HFF-Myc (cell line): ENCODE results near the gene CDKL4.
A peak's percentile ranks its signal among the peaks of the same experiment; 100 is the strongest.
"Not testable (repeated sequence)": the region's sequence is repeated elsewhere in the genome, so short reads cannot be mapped to it uniquely, and the experiment has no call there.

Experiments
- DNase-seq: peaks from one replicate; pipeline ENCODE4 v3.0.0-alpha.2; 2011; ENCODE audit warnings: low read depth; ENCODE audit errors: extremely low read depth
- H3K4me3 ChIP-seq: replicated peaks from 2 replicates; pipeline ENCODE4 v1.5.1; 2011; ENCODE audit warnings: low read depth, mild to moderate bottlenecking, control low read depth, low read length
- CTCF ChIP-seq: IDR thresholded peaks from 2 replicates; pipeline ENCODE4 v1.5.1; 2012; ENCODE audit warnings: mild to moderate bottlenecking, low read depth, low read length, control low read depth; ENCODE audit errors: missing control alignments

Gene CDKL4

GRCh38 chr2:39210846-39211245, 32.9 kb downstream of the CDKL4 start:
- no peak for DNase-seq
- TF ChIP-seq CTCF: no peak
- H3K4me3 ChIP-seq: no peak overlapping the region

GRCh38 chr2:39203382-39203781, 40.4 kb downstream of the CDKL4 start:
- no peak for TF ChIP-seq CTCF
- DNase-seq: no peak
- H3K4me3 ChIP-seq: no peak overlapping the region

- H3K4me3 ChIP-seq: no peak overlapping the region
- peak; percentile 2 for DNase-seq
Measured at GRCh38 chr2:39202639-39203369, 41.0 kb downstream of the CDKL4 start.

GRCh38 chr2:39197003-39197402, 46.8 kb downstream of the CDKL4 start:
- H3K4me3 ChIP-seq, DNase-seq: not testable (repeated sequence)

More at GRCh38 chr2:39202639-39203369, 41.0 kb downstream of the CDKL4 start:
- TF ChIP-seq CTCF: no peak

- H3K4me3 ChIP-seq: no peak overlapping the region
- no peak for TF ChIP-seq CTCF
- no peak for DNase-seq
Measured at GRCh38 chr2:39194686-39195085, 49.1 kb downstream of the CDKL4 start.

GRCh38 chr2:39188960-39189494, 54.7 kb downstream of the CDKL4 start:
- no peak for TF ChIP-seq CTCF
- no peak for DNase-seq
- no peak overlapping the region for H3K4me3 ChIP-seq

- no peak overlapping the region for H3K4me3 ChIP-seq
- no peak for TF ChIP-seq CTCF
- no peak for DNase-seq
Measured at GRCh38 chr2:39183673-39184072, 60.1 kb downstream of the CDKL4 start.
